Osteoblast (primary cell): Measurements from ENCODE around the gene ZNF778. TPM values are rescaled to one million over a fixed set of nuclear protein-coding genes. Genes with fewer than 3 reads are reported as not detected.

ENCODE experiments used
- DNase-seq: peaks from one replicate; pipeline ENCODE4 v3.0.0; 2011; ENCODE audit warnings: low spot score, mixed read lengths; ENCODE audit not compliant: insufficient read length; ENCODE audit errors: missing footprints
- H2AFZ ChIP-seq: 2 replicates; pipeline ENCODE4 v1.6.0; 2011; ENCODE audit warnings: mild to moderate bottlenecking, low read length
- H3K27ac ChIP-seq: 2 replicates; pipeline ENCODE4 v1.5.1; 2011; ENCODE audit warnings: mild to moderate bottlenecking, low read depth, low read length, moderate library complexity
- H3K27me3 ChIP-seq: 2 replicates; pipeline ENCODE4 v1.6.0; 2012; ENCODE audit warnings: mild to moderate bottlenecking, control low read depth, inconsistent platforms, low read length, moderate library complexity; ENCODE audit not compliant: insufficient read depth
- H3K36me3 ChIP-seq: 2 replicates; pipeline ENCODE4 v1.5.1; 2011; ENCODE audit warnings: mild to moderate bottlenecking, low read length, control low read depth, moderate library complexity; ENCODE audit not compliant: insufficient read depth
- H3K4me1 ChIP-seq: 2 replicates; pipeline ENCODE4 v1.5.1; 2011; ENCODE audit warnings: mild to moderate bottlenecking, low read length, control low read depth, moderate library complexity; ENCODE audit not compliant: insufficient read depth
- H3K4me2 ChIP-seq: 2 replicates; pipeline ENCODE4 v1.6.0; 2011; ENCODE audit warnings: mild to moderate bottlenecking, low read length; ENCODE audit not compliant: insufficient read depth
- H3K4me3 ChIP-seq: fragments of 200-600 bp; sonication (generic); 3 replicates; pipeline ENCODE4 v1.5.1; 2012; ENCODE audit warnings: mild to moderate bottlenecking, low read length, inconsistent platforms; ENCODE audit not compliant: insufficient read depth
- H3K79me2 ChIP-seq: 2 replicates; pipeline ENCODE4 v1.6.0; 2012; ENCODE audit warnings: mild to moderate bottlenecking, low read length, control low read depth, inconsistent platforms; ENCODE audit not compliant: insufficient read depth
- H3K9me3 ChIP-seq: 2 replicates; pipeline ENCODE4 v1.5.1; 2011; ENCODE audit warnings: low read depth, low read length, control low read depth
- H4K20me1 ChIP-seq: 2 replicates; pipeline ENCODE4 v1.6.0; 2012; ENCODE audit warnings: mild to moderate bottlenecking, low read length, control low read depth; ENCODE audit not compliant: insufficient read depth
- CTCF ChIP-seq: IDR thresholded peaks from 2 replicates; pipeline ENCODE4 v1.5.1; 2011; ENCODE audit warnings: mild to moderate bottlenecking, low read depth, low read length, moderate library complexity; ENCODE audit errors: extremely low read depth
- total RNA-seq: library from RNA; depleted of rRNA; stranded (reverse); fragments of >200 nt; gene quantifications from 2 replicates; pipeline ENCODE4 v1.2.3, GENCODE V29; 2012

Gene ZNF778
- total RNA-seq, 1 donor = 8.7 TPM

GRCh38 chr16:89261691-89262563, 44.4 kb downstream of the ZNF778 start:
- Histone ChIP-seq H3K36me3 (peaks cover 18% of the 10 kb centered on the region), H3K27me3 (no peaks in the 10 kb centered on the region), H3K27ac (no peak overlapping the region), H3K4me1 (peaks cover 3% of the 10 kb centered on the region), H3K79me2 (no peaks in the 10 kb centered on the region), H3K9me3 (no peaks in the 10 kb centered on the region), H3K4me3 (peak overlapping the region; percentile 69), H2AFZ (peak overlapping the region; percentile 42), H3K4me2 (peak overlapping the region; percentile 81), H4K20me1 (no peaks in the 10 kb centered on the region)
- no peak for TF ChIP-seq CTCF
- DNase-seq = peak; percentile 94

GRCh38 chr16:89264800-89265550, 47.5 kb downstream of the ZNF778 start:
- Histone ChIP-seq H3K4me3 (no peak overlapping the region), H2AFZ (no peak overlapping the region), H3K4me1 (peaks cover 14% of the 10 kb centered on the region), H3K36me3 (peaks cover 27% of the 10 kb centered on the region), H3K27me3 (no peaks in the 10 kb centered on the region), H3K9me3 (no peaks in the 10 kb centered on the region), H3K4me2 (no peak overlapping the region), H3K79me2 (peaks cover 2% of the 10 kb centered on the region), H4K20me1 (peaks cover 9% of the 10 kb centered on the region), H3K27ac (no peak overlapping the region)
- TF ChIP-seq CTCF = no peak
- DNase-seq = peak; percentile 48

- peak; percentile 86 for DNase-seq
- Histone ChIP-seq H3K4me1 (peaks cover 16% of the 10 kb centered on the region), H3K36me3 (peaks cover 34% of the 10 kb centered on the region), H2AFZ (no peak overlapping the region), H3K4me3 (no peak overlapping the region), H3K79me2 (peaks cover 8% of the 10 kb centered on the region), H4K20me1 (peaks cover 14% of the 10 kb centered on the region), H3K4me2 (no peak overlapping the region), H3K27me3 (no peaks in the 10 kb centered on the region), H3K9me3 (no peaks in the 10 kb centered on the region), H3K27ac (no peak overlapping the region)
- TF ChIP-seq CTCF = no peak
These were observed 48.1 kb downstream of the ZNF778 start for GRCh38 chr16:89265647-89266046.
